CD14-positive monocyte (primary cell): ENCODE results near the gene MEGF8. TPM values are rescaled to one million over a fixed set of nuclear protein-coding genes. Genes with fewer than 3 reads are reported as not detected.
A peak's percentile ranks its signal among the peaks of the same experiment; 100 is the strongest.

Experiments
- DNase-seq, 3 donors: peaks; one replicate each; pipeline ENCODE4 v3.0.0-alpha.2; 2011 to 2022
- H2AFZ ChIP-seq: 2 replicates; pipeline ENCODE4 v1.6.0; 2012; ENCODE audit warnings: mild to moderate bottlenecking, low read depth, low read length, inconsistent platforms; ENCODE audit not compliant: insufficient read depth, poor library complexity, severe bottlenecking
- H3K27ac ChIP-seq, 2 donors: 1 replicate in 1 of 2; 2 replicates in 1 of 2; pipeline ENCODE4 v1.5.1; 2012 to 2013; ENCODE audit warnings: low read length in 2 of 2, control low read depth in 1 of 2, inconsistent platforms in 1 of 2, low read depth in 1 of 2, mild to moderate bottlenecking in 1 of 2
- H3K27me3 ChIP-seq, 2 donors: one replicate each; pipeline versions ENCODE4 v1.6.0 to v1.6.1; 2011 to 2013; ENCODE audit warnings: low read length in 2 of 2; ENCODE audit not compliant: control insufficient read depth in 2 of 2, insufficient read depth in 2 of 2
- H3K36me3 ChIP-seq, 2 donors: replicated peaks in 1 of 2; 1 replicate in 1 of 2; 2 replicates in 1 of 2; pipeline versions ENCODE4 v1.5.1 to v1.6.1; 2012 to 2013; ENCODE audit warnings: low read length in 2 of 2, control low read depth in 1 of 2, inconsistent platforms in 1 of 2, mild to moderate bottlenecking in 1 of 2; ENCODE audit not compliant: insufficient read depth in 2 of 2, control insufficient read depth in 1 of 2
- H3K4me1 ChIP-seq, 2 donors: 1 replicate in 1 of 2; 2 replicates in 1 of 2; pipeline versions ENCODE4 v1.5.1 to v1.6.1; 2012 to 2013; ENCODE audit warnings: low read length in 2 of 2, control low read depth in 1 of 2, inconsistent platforms in 1 of 2, mild to moderate bottlenecking in 1 of 2, moderate library complexity in 1 of 2; ENCODE audit not compliant: insufficient read depth in 2 of 2, control insufficient read depth in 1 of 2
- H3K4me2 ChIP-seq: replicated peaks from 2 replicates; pipeline ENCODE3; 2012; ENCODE audit warnings: low read length, moderate library complexity, mild to moderate bottlenecking; ENCODE audit not compliant: poor library complexity, severe bottlenecking; ENCODE audit errors: extremely low read depth
- H3K4me3 ChIP-seq, 3 experiments: fragments of 200-600 bp in 1 of 3; sonication (generic) in 1 of 3; replicated peaks in 1 of 3; 1 replicate in 2 of 3; 2 replicates in 1 of 3; pipeline ENCODE4 v1.5.1; 2011 to 2013; ENCODE audit warnings: low read length in 3 of 3, mild to moderate bottlenecking in 3 of 3, control low read depth in 2 of 3, low read depth in 2 of 3, inconsistent platforms in 1 of 3, moderate library complexity in 1 of 3
- H3K79me2 ChIP-seq: 2 replicates; pipeline ENCODE4 v1.6.0; 2012; ENCODE audit warnings: mild to moderate bottlenecking, control low read depth, inconsistent platforms, low read length, moderate library complexity; ENCODE audit not compliant: insufficient read depth
- H3K9ac ChIP-seq: 2 replicates; pipeline ENCODE4 v1.6.0; 2017; ENCODE audit warnings: low read length, mild to moderate bottlenecking; ENCODE audit not compliant: insufficient read depth, poor library complexity, severe bottlenecking
- H3K9me3 ChIP-seq, 2 donors: replicated peaks in 1 of 2; 1 replicate in 1 of 2; 2 replicates in 1 of 2; pipeline versions ENCODE4 v1.5.1 to v1.6.1; 2012 to 2013; ENCODE audit warnings: low read length in 2 of 2, control low read depth in 1 of 2; ENCODE audit not compliant: control insufficient read depth in 1 of 2, insufficient read depth in 1 of 2
- H4K20me1 ChIP-seq: 2 replicates; pipeline ENCODE4 v1.6.0; 2012; ENCODE audit warnings: mild to moderate bottlenecking, low read length, control low read depth, moderate library complexity; ENCODE audit not compliant: insufficient read depth
- H3K27ac Mint-ChIP-seq, 7 donors: one replicate each; pipeline ENCODE4 v1.8.0; 2020; ENCODE audit warnings: mild to moderate bottlenecking in 7 of 7, mixed read lengths in 7 of 7, moderate library complexity in 6 of 7, inconsistent platforms in 2 of 7
- H3K27me3 Mint-ChIP-seq, 3 donors: one replicate each; pipeline ENCODE4 v1.8.0; 2021 to 2022; ENCODE audit warnings: low read depth in 3 of 3, mild to moderate bottlenecking in 3 of 3, mixed read lengths in 3 of 3, moderate library complexity in 3 of 3, inconsistent platforms in 1 of 3
- H3K36me3 Mint-ChIP-seq, 2 donors: one replicate each; pipeline ENCODE4 v1.8.0; 2020; ENCODE audit warnings: mixed read lengths in 2 of 2, inconsistent platforms in 1 of 2, mild to moderate bottlenecking in 1 of 2
- H3K4me1 Mint-ChIP-seq: one replicate; pipeline ENCODE4 v1.8.0; 2020; ENCODE audit warnings: mild to moderate bottlenecking, mixed read lengths
- H3K4me3 Mint-ChIP-seq, 2 donors: one replicate each; pipeline ENCODE4 v1.8.0; 2020; ENCODE audit warnings: mild to moderate bottlenecking in 2 of 2, mixed read lengths in 2 of 2, moderate library complexity in 1 of 2
- H3K9me3 Mint-ChIP-seq, 7 donors: one replicate each; pipeline ENCODE4 v1.8.0; 2020 to 2022; ENCODE audit warnings: mixed read lengths in 7 of 7, mild to moderate bottlenecking in 6 of 7, moderate library complexity in 6 of 7, inconsistent platforms in 2 of 7
- WGBS: methylation state at CpG from one replicate; pipeline ENCODE4 v1.1.5; 2013; ENCODE audit warnings: missing lambda C conversion rate; ENCODE audit not compliant: insufficient coverage; 5-methylcytosine and 5-hydroxymethylcytosine counted together
- intact Hi-C, 2 donors: fragments of 100-400 bp; cut with micrococcal nuclease; formaldehyde crosslinking; loops; one replicate each; pipeline versions ENCODE4 v1.15.0 to v1.15.1; 2023
- polyA plus RNA-seq, 3 donors: library from polyadenylated mRNA; depleted of rRNA in 1 of 3; unstranded in 2 of 3; stranded (reverse) in 1 of 3; fragments of 300-500 nt in 2 of 3; fragments of >200 nt in 1 of 3; fragmentation: Illumina TruSeq in 2 of 3; gene quantifications; 1 replicate in 2 of 3; 2 replicates in 1 of 3; pipeline ENCODE4 v1.2.3, GENCODE V29; 2012 to 2021
- TF ChIP-seq, protein P1 (sequence below): fragments of 200-600 bp; IDR thresholded peaks from one replicate; pipeline ENCODE4 v1.8.0; 2022; ENCODE audit warnings: antibody characterized with exemption, mild to moderate bottlenecking

MEGF8 gene
- polyA plus RNA-seq, 3 donors, result 0.15 to 2.7 (median 0.27) TPM

DNA sequence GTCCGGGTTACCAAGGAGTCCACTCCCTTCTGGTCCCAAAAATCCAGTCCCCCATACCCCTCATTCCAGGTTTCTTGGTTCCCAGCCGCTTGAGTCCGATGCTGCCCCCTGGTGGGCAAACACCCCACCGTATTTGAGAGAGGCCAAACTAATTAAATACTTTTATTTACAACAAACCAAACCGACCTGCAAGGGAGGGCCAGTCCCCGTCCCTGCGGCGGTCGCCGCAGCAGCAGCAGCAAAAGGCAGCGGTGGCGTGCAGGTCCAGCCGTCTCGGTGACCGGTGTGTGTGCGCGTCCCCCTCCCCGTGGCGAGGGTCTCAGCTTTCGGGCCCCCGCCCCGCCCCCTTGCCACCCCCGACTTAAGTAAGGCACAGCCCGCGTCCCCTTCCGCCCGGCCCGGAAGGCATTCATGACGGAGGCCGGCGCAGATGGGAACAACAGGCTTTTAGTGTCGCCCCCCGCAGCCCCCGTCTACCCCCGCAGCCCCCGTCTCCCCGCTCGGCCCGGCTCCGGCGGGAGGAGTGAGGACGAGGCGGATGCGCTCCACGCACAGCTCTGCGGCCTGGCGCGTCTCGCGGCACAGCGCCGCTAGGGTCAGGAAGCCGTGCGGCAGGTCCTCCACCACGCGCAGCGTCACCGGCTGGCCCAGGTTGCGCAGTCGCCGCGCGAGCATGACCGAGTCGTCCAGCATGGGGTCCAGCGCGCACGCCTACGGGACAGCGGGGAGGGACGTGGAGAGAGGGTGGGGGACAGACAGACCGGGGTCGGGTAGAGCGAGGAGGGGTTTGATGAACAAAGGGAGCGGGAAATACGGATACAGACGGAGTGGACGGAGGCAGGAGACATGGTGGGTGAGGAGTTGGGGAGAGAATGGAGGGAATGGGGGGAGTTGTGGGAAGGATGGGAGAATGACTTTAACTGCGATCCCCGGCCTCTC is 76.2 kb downstream of the MEGF8 start:
- no peaks in the 10 kb centered on the region for H3K36me3 ChIP-seq
- peaks cover 0 to 4% (median 0%) of the 10 kb centered on the region in 7 donors for H3K9me3 Mint-ChIP-seq
- peak overlapping the region; percentile 81 for H3K4me2 ChIP-seq
- H2AFZ ChIP-seq, result peak overlapping the region; percentile 71
- peak overlapping the region; percentile 11 to 71 (median 19) for H3K4me3 ChIP-seq
- peak overlapping the region in 2 of 7 donors; percentile 26 to 36 for H3K27ac Mint-ChIP-seq
- intact Hi-C loops, result loop anchor here in 1 of 2 donors (1.0 kb wide), 1 partner anchor 293 kb away; no protein-coding TSS in a partner anchor
- TF ChIP-seq, protein P1, sequence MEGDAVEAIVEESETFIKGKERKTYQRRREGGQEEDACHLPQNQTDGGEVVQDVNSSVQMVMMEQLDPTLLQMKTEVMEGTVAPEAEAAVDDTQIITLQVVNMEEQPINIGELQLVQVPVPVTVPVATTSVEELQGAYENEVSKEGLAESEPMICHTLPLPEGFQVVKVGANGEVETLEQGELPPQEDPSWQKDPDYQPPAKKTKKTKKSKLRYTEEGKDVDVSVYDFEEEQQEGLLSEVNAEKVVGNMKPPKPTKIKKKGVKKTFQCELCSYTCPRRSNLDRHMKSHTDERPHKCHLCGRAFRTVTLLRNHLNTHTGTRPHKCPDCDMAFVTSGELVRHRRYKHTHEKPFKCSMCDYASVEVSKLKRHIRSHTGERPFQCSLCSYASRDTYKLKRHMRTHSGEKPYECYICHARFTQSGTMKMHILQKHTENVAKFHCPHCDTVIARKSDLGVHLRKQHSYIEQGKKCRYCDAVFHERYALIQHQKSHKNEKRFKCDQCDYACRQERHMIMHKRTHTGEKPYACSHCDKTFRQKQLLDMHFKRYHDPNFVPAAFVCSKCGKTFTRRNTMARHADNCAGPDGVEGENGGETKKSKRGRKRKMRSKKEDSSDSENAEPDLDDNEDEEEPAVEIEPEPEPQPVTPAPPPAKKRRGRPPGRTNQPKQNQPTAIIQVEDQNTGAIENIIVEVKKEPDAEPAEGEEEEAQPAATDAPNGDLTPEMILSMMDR, result peak; percentile 86
- peak overlapping the region; percentile 52 for H3K9ac ChIP-seq
- 0% methylated on average over 62 of the region's 80 CpGs for WGBS
- peaks cover 13 to 18% of the 10 kb centered on the region in 2 donors for H3K36me3 Mint-ChIP-seq
- H3K27ac ChIP-seq, result no peak overlapping the region
- H3K4me1 Mint-ChIP-seq, result peaks cover 31% of the 10 kb centered on the region
- peaks cover 0 to 9% of the 10 kb centered on the region in 2 donors for H3K27me3 ChIP-seq
- peaks cover 18 to 27% (median 21%) of the 10 kb centered on the region in 3 donors for H3K27me3 Mint-ChIP-seq
- peaks cover 8% of the 10 kb centered on the region for H3K79me2 ChIP-seq
- DNase-seq, result peak; percentile 68 to 74 (median 74)
- peaks cover 23% of the 10 kb centered on the region for H4K20me1 ChIP-seq
- no peaks in the 10 kb centered on the region for H3K9me3 ChIP-seq
- H3K4me1 ChIP-seq, result peaks cover 22 to 26% of the 10 kb centered on the region in 2 donors
- H3K4me3 Mint-ChIP-seq, result peak overlapping the region; percentile 68 to 90

DNA sequence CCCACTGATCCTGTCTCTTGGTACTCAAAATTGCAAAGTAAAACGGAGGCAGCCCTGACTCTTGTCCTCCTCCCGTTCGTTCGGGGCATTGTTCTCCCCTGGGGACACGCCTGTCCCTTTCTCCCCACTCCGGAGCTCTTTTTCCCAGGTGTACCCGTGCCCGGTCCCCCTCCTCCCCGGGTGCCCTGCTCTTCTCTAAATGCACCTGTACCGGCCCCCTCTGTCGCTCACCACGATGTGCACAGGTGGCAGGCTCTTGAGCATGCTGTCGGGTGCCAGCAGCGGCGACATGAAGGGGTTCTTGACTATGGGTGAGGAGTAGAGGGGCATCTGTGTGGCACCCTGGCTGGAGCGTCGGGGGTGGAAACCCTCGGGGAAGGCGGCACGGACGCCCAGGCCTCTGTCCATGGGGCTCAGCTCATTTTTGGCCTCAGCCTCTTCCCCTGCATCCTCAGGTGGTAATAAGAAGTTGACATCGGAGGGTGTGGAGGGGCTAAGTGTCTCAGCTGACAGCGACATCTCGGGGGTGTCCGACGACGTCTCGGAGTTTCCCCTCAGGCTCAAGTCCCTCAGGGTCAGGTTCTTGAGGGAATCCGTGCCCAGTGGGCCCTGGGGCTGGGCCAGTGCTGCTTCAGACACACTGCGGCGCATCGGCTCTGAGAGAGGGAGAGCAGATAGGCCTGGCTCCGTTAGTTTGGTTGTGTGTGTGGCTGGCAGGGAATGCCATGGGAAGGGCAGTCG is 77.1 kb downstream of the MEGF8 start:
- H3K27me3 Mint-ChIP-seq, result peaks cover 19 to 27% (median 21%) of the 10 kb centered on the region in 3 donors
- 83% methylated on average over 25 of the region's 34 CpGs for WGBS
- H3K4me2 ChIP-seq, result peak overlapping the region; percentile 81
- TF ChIP-seq, protein P1, result no peak
- peak overlapping the region in 1 of 7 donors; percentile 50 for H3K27ac Mint-ChIP-seq
- DNase-seq, result no peak
- H3K9me3 Mint-ChIP-seq, result peaks cover 0 to 4% (median 0%) of the 10 kb centered on the region in 7 donors
- H3K4me3 ChIP-seq, result peak overlapping the region in 1 of 3 experiments; percentile 71
- H4K20me1 ChIP-seq, result peaks cover 23% of the 10 kb centered on the region
- H3K9me3 ChIP-seq, result no peaks in the 10 kb centered on the region
- H3K4me1 ChIP-seq, result peaks cover 16 to 19% of the 10 kb centered on the region in 2 donors
- peaks cover 3% of the 10 kb centered on the region for H3K79me2 ChIP-seq
- H3K9ac ChIP-seq, result no peak overlapping the region
- H3K36me3 Mint-ChIP-seq, result peaks cover 13 to 23% of the 10 kb centered on the region in 2 donors
- H3K4me3 Mint-ChIP-seq, result peak overlapping the region; percentile 68 to 83
- intact Hi-C loops, result no loop called here
- peaks cover 22% of the 10 kb centered on the region for H3K4me1 Mint-ChIP-seq
- no peak overlapping the region for H3K27ac ChIP-seq
- H3K27me3 ChIP-seq, result peaks cover 0 to 9% of the 10 kb centered on the region in 2 donors
- no peak overlapping the region for H2AFZ ChIP-seq
- H3K36me3 ChIP-seq, result no peaks in the 10 kb centered on the region
